HEK293 (cell line): ENCODE measurements around the gene TRIP11.

Experiments used
- CTCF ChIA-PET: fragments of 350-600 bp; formaldehyde crosslinking; extraction: SDS; loops from one replicate; lab custom pipeline; 2021; ENCODE audit warnings: antibody characterized with exemption; lab: Yijun Ruan, JAX
- POLR2A ChIA-PET: fragments of 300-600 bp; formaldehyde crosslinking; extraction: SDS; loops from one replicate; lab custom pipeline; 2020; ENCODE audit warnings: antibody characterized with exemption, inconsistent platforms; lab: Yijun Ruan, JAX
- H3K27ac ChIP-seq: fragments of 200-500 bp; sonication (Bioruptor generic); 2 replicates; pipeline ENCODE4 v1.5.1; 2014; ENCODE audit warnings: low read depth, low read length, control low read depth, inconsistent platforms; ENCODE audit errors: extremely low read depth
- H3K36me3 ChIP-seq, 2 experiments: fragments of 200-500 bp in 1 of 2; sonication (Bioruptor generic) in 1 of 2; 1 replicate in 1 of 2; 2 replicates in 1 of 2; pipeline ENCODE4 v1.5.1; 2014 to 2017; ENCODE audit warnings: inconsistent platforms in 2 of 2, low read length in 2 of 2; ENCODE audit not compliant: control insufficient read depth in 2 of 2, insufficient read depth in 1 of 2
- H3K4me1 ChIP-seq: fragments of 200-500 bp; sonication (Bioruptor generic); 2 replicates; pipeline ENCODE4 v1.5.1; 2014; ENCODE audit warnings: mild to moderate bottlenecking, low read length, inconsistent platforms; ENCODE audit not compliant: control insufficient read depth, insufficient read depth
- H3K4me3 ChIP-seq: 2 replicates; pipeline ENCODE4 v1.5.1; 2011; ENCODE audit warnings: low read depth, mild to moderate bottlenecking, control low read depth, low read length, moderate library complexity
- H3K9me3 ChIP-seq: fragments of 200-500 bp; sonication (Bioruptor generic); 2 replicates; pipeline ENCODE4 v1.5.1; 2014; ENCODE audit warnings: low read depth, low read length, inconsistent platforms; ENCODE audit not compliant: control insufficient read depth, insufficient read depth
- KLF9 ChIP-seq: fragments of 450-650 bp; formaldehyde crosslinking; IDR thresholded peaks from 2 replicates; pipeline ENCODE4 v1.5.1; 2016; ENCODE audit warnings: missing biosample characterization, missing genetic modification characterization, low read depth
- OSR2 ChIP-seq: fragments of 450-650 bp; formaldehyde crosslinking; IDR thresholded peaks from 2 replicates; pipeline ENCODE4 v1.5.1; 2016; ENCODE audit warnings: missing biosample characterization, missing genetic modification characterization
- ZBTB7A ChIP-seq: fragments of 450-650 bp; formaldehyde crosslinking; IDR thresholded peaks from 2 replicates; pipeline ENCODE4 v1.5.1; 2016; ENCODE audit warnings: low read depth, missing biosample characterization, missing genetic modification characterization
- ZFP69B ChIP-seq: fragments of 450-650 bp; formaldehyde crosslinking; IDR thresholded peaks from 2 replicates; pipeline ENCODE4 v1.5.1; 2016; ENCODE audit warnings: missing biosample characterization, missing genetic modification characterization
- ZNF174 ChIP-seq: fragments of 450-650 bp; formaldehyde crosslinking; IDR thresholded peaks from 2 replicates; pipeline ENCODE4 v1.5.0; 2017; ENCODE audit warnings: missing biosample characterization, mild to moderate bottlenecking, missing genetic modification characterization
- ZNF214 ChIP-seq: fragments of 450-650 bp; formaldehyde crosslinking; IDR thresholded peaks from 2 replicates; pipeline ENCODE4 v1.5.1; 2017; ENCODE audit warnings: missing biosample characterization, mild to moderate bottlenecking, missing genetic modification characterization, borderline replicate concordance
- ZNF292 ChIP-seq: fragments of 450-650 bp; formaldehyde crosslinking; IDR thresholded peaks from 2 replicates; pipeline ENCODE4 v1.5.1; 2016; ENCODE audit warnings: low read depth, missing biosample characterization, missing genetic modification characterization, borderline replicate concordance
- ZNF473 ChIP-seq: fragments of 450-650 bp; formaldehyde crosslinking; IDR thresholded peaks from 2 replicates; pipeline ENCODE4 v1.5.1; 2017; ENCODE audit warnings: missing biosample characterization, missing genetic modification characterization
- ZNF48 ChIP-seq: fragments of 450-650 bp; formaldehyde crosslinking; IDR thresholded peaks from 2 replicates; pipeline ENCODE4 v1.5.1; 2016; ENCODE audit warnings: missing biosample characterization, missing genetic modification characterization
- ZNF660 ChIP-seq: fragments of 450-650 bp; IDR thresholded peaks from 2 replicates; pipeline ENCODE4 v1.5.1; 2018; ENCODE audit warnings: missing biosample characterization, mild to moderate bottlenecking, missing genetic modification characterization
- ZNF670 ChIP-seq: fragments of 450-650 bp; formaldehyde crosslinking; IDR thresholded peaks from 2 replicates; pipeline ENCODE4 v1.5.1; 2016; ENCODE audit warnings: missing biosample characterization, missing genetic modification characterization, low read depth
- ZNF677 ChIP-seq: fragments of 450-650 bp; IDR thresholded peaks from 2 replicates; pipeline ENCODE4 v1.5.0; 2018; ENCODE audit warnings: missing biosample characterization, mild to moderate bottlenecking, missing genetic modification characterization, moderate library complexity
- ZNF701 ChIP-seq: fragments of 450-650 bp; formaldehyde crosslinking; IDR thresholded peaks from 2 replicates; pipeline ENCODE4 v1.5.1; 2016; ENCODE audit warnings: missing biosample characterization, missing genetic modification characterization
- ZNF785 ChIP-seq: fragments of 450-650 bp; formaldehyde crosslinking; IDR thresholded peaks from 2 replicates; pipeline ENCODE4 v1.5.1; 2016; ENCODE audit warnings: missing biosample characterization, missing genetic modification characterization
- ZNF792 ChIP-seq: fragments of 450-650 bp; formaldehyde crosslinking; IDR thresholded peaks from 2 replicates; pipeline ENCODE4 v1.5.1; 2016; ENCODE audit warnings: missing biosample characterization, missing genetic modification characterization
- TF ChIP-seq, protein P1 (sequence below): fragments of 450-650 bp; formaldehyde crosslinking; IDR thresholded peaks from 2 replicates; pipeline ENCODE4 v1.5.1; 2017; ENCODE audit warnings: missing biosample characterization, missing genetic modification characterization
- TF ChIP-seq, protein P2 (sequence below): fragments of 450-650 bp; formaldehyde crosslinking; IDR thresholded peaks from 2 replicates; pipeline ENCODE4 v1.5.1; 2016; ENCODE audit warnings: missing biosample characterization, missing genetic modification characterization, low read depth
- TF ChIP-seq, protein P3 (sequence below): fragments of 450-650 bp; formaldehyde crosslinking; optimal IDR thresholded peaks from 2 replicates; pipeline ENCODE3; 2016; ENCODE audit warnings: missing biosample characterization, mild to moderate bottlenecking, missing genetic modification characterization
- TF ChIP-seq, protein P4 (sequence below): fragments of 450-650 bp; formaldehyde crosslinking; IDR thresholded peaks from 2 replicates; pipeline ENCODE4 v1.5.1; 2016; ENCODE audit warnings: missing biosample characterization, missing genetic modification characterization

The TRIP11 gene

DNA sequence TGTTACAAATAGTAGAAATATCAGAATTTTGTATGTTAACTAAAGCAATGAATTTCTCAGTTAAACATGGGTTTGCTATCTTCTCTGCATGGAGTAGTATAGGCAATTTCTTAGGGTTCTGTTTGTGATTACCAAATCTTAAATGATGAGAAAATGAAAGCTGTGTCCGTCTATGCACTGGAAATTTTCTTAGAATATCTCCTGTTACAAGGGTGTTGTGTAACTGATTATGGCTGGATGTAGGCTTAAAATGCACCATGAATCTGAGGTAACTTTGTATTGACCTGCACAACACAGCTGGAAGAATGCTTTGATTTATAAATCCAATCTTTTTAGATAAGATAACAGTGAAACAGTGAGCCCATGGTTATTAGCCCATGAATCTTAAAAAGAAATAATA is 17.8 kb downstream of the TRIP11 start (continued):
- TF ChIP-seq, protein P1, sequence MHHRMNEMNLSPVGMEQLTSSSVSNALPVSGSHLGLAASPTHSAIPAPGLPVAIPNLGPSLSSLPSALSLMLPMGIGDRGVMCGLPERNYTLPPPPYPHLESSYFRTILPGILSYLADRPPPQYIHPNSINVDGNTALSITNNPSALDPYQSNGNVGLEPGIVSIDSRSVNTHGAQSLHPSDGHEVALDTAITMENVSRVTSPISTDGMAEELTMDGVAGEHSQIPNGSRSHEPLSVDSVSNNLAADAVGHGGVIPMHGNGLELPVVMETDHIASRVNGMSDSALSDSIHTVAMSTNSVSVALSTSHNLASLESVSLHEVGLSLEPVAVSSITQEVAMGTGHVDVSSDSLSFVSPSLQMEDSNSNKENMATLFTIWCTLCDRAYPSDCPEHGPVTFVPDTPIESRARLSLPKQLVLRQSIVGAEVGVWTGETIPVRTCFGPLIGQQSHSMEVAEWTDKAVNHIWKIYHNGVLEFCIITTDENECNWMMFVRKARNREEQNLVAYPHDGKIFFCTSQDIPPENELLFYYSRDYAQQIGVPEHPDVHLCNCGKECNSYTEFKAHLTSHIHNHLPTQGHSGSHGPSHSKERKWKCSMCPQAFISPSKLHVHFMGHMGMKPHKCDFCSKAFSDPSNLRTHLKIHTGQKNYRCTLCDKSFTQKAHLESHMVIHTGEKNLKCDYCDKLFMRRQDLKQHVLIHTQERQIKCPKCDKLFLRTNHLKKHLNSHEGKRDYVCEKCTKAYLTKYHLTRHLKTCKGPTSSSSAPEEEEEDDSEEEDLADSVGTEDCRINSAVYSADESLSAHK (tag by site-specific recombination), result no peak
- TF ChIP-seq, protein P2, sequence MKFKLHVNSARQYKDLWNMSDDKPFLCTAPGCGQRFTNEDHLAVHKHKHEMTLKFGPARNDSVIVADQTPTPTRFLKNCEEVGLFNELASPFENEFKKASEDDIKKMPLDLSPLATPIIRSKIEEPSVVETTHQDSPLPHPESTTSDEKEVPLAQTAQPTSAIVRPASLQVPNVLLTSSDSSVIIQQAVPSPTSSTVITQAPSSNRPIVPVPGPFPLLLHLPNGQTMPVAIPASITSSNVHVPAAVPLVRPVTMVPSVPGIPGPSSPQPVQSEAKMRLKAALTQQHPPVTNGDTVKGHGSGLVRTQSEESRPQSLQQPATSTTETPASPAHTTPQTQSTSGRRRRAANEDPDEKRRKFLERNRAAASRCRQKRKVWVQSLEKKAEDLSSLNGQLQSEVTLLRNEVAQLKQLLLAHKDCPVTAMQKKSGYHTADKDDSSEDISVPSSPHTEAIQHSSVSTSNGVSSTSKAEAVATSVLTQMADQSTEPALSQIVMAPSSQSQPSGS, result no peak
- TF ChIP-seq ZFP69B (tag by site-specific recombination) (no peak), ZNF792 (tag by site-specific recombination) (no peak)

DNA sequence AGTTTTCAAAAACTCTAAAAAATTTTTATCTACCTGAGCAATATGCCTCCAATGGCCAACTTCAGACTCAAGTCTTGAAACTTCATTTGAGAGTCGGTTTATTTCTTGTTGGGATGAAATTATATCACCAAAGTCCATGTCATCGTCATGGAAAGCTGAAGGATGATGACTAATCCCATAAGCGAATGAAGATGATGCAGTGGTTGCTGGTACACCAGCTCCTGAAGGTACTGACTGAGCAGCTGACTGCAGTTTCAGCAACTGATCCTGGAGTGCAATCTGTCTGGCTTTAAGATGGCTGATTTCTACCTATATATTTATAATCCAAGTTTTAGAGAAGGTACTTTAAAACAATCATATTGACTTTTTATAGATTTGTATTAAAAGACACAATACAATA is 18.3 kb downstream of the TRIP11 start:
- no peaks in the 10 kb centered on the region for H3K9me3 ChIP-seq
- H3K36me3 ChIP-seq, result peaks cover 11 to 35% of the 10 kb centered on the region in 2 experiments
- no peaks in the 10 kb centered on the region for H3K4me1 ChIP-seq
- CTCF ChIA-PET, result no interaction called here
- H3K27ac ChIP-seq, result no peak overlapping the region
- H3K4me3 ChIP-seq, result no peak overlapping the region
- TF ChIP-seq, protein P3, sequence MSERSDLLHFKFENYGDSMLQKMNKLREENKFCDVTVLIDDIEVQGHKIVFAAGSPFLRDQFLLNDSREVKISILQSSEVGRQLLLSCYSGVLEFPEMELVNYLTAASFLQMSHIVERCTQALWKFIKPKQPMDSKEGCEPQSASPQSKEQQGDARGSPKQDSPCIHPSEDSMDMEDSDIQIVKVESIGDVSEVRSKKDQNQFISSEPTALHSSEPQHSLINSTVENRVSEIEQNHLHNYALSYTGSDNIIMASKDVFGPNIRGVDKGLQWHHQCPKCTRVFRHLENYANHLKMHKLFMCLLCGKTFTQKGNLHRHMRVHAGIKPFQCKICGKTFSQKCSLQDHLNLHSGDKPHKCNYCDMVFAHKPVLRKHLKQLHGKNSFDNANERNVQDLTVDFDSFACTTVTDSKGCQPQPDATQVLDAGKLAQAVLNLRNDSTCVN, result no peak
- TF ChIP-seq ZNF677 (tag by site-specific recombination) (no peak), ZNF670 (tag by site-specific recombination) (no peak), ZNF660 (tag by site-specific recombination) (no peak), ZNF292 (tag by site-specific recombination) (no peak), ZNF214 (tag by site-specific recombination) (no peak), OSR2 (tag by site-specific recombination) (no peak), ZNF473 (tag by site-specific recombination) (no peak)
- POLR2A ChIA-PET, result no interaction called here

DNA sequence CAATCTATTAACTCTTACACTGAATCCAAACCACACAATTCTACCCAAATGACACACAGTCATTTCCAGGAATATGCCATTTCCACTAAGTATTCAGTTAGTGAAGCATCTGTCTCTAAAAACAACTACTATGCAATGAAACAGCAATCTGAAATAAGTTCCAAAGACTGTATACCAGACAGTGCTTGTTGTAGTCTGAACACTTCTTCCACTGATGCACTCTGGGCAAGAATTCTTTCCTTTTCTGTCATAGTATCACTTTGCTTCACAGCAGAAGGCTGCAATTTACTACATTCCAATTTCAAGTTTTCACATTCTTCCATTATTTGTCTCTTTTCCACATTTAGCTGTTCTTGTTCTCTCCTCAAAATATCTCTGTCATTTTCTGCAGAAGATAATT is 25.8 kb downstream of the TRIP11 start:
- Histone ChIP-seq H3K4me1 (no peaks in the 10 kb centered on the region), H3K36me3 (peaks cover 50 to 57% of the 10 kb centered on the region in 2 experiments), H3K27ac (no peak overlapping the region), H3K9me3 (no peaks in the 10 kb centered on the region), H3K4me3 (no peak overlapping the region)
- TF ChIP-seq ZNF701 (tag by site-specific recombination), result no peak
- no peak for TF ChIP-seq ZNF174 (tag by site-specific recombination)
- no peak for TF ChIP-seq ZBTB7A (tag by site-specific recombination)
- no peak for TF ChIP-seq ZNF792 (tag by site-specific recombination)
- TF ChIP-seq, protein P4, sequence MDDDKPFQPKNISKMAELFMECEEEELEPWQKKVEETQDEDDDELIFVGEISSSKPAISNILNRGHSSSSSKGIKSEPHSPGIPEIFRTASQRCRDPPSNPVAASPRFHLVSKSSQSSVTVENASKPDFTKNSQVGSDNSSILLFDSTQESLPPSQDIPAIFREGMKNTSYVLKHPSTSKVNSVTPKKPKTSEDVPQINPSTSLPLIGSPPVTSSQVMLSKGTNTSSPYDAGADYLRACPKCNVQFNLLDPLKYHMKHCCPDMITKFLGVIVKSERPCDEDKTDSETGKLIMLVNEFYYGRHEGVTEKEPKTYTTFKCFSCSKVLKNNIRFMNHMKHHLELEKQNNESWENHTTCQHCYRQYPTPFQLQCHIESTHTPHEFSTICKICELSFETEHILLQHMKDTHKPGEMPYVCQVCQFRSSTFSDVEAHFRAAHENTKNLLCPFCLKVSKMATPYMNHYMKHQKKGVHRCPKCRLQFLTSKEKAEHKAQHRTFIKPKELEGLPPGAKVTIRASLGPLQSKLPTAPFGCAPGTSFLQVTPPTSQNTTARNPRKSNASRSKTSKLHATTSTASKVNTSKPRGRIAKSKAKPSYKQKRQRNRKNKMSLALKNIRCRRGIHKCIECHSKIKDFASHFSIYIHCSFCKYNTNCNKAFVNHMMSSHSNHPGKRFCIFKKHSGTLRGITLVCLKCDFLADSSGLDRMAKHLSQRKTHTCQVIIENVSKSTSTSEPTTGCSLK (tag by site-specific recombination), result no peak
- TF ChIP-seq ZNF677 (tag by site-specific recombination), result no peak
- TF ChIP-seq ZNF48, result no peak
- TF ChIP-seq KLF9 (tag by site-specific recombination), result no peak
- TF ChIP-seq ZNF785, result no peak
- ChIA-PET POLR2A (no interaction called here), CTCF (interaction anchor here (0.6 to 1.0 kb wide), 2 partner anchors 28 to 80 kb away, joined by 3 read pairs; no protein-coding TSS in a partner anchor)
